GM19238 (cell line): Measurements from ENCODE around the gene ABCB9.

Experiments used
- DNase-seq: peaks from one replicate; pipeline ENCODE4 v3.0.0; 2011; ENCODE audit warnings: low spot score; ENCODE audit not compliant: insufficient read length

Gene ABCB9

GRCh38 chr12:122964439-122965257 lies 1.6 kb downstream of the ABCB9 start:
- DNase-seq, result no peak

- no peak for DNase-seq
Measured at GRCh38 chr12:122963941-122964265, 2.4 kb downstream of the ABCB9 start.

GRCh38 chr12:122961531-122962329 lies 4.5 kb downstream of the ABCB9 start:
- DNase-seq, result no peak

GRCh38 chr12:122960193-122960569 lies 6.1 kb downstream of the ABCB9 start:
- DNase-seq, result no peak

- DNase-seq, result no peak
Measured at GRCh38 chr12:122959566-122960192, 6.6 kb downstream of the ABCB9 start.

GRCh38 chr12:122958198-122958888 lies 7.9 kb downstream of the ABCB9 start:
- DNase-seq, result no peak

- DNase-seq, result no peak
Measured at GRCh38 chr12:122956035-122956434, 10.2 kb downstream of the ABCB9 start.

- no peak for DNase-seq
Measured at GRCh38 chr12:122955156-122955555, 11.1 kb downstream of the ABCB9 start.

- peak; percentile 88 for DNase-seq
Measured at GRCh38 chr12:122951979-122952892, 14.0 kb downstream of the ABCB9 start.

- DNase-seq, result no peak
Measured at GRCh38 chr12:122951406-122951805, 14.9 kb downstream of the ABCB9 start.

GRCh38 chr12:122949816-122950675 lies 16.2 kb downstream of the ABCB9 start:
- DNase-seq, result no peak

GRCh38 chr12:122949405-122949804 lies 16.9 kb downstream of the ABCB9 start:
- no peak for DNase-seq

- no peak for DNase-seq
Measured at GRCh38 chr12:122948605-122949004, 17.7 kb downstream of the ABCB9 start.

GRCh38 chr12:122947352-122947792 lies 18.9 kb downstream of the ABCB9 start:
- no peak for DNase-seq

- DNase-seq, result peak; percentile 55
Measured at GRCh38 chr12:122946690-122947341, 19.4 kb downstream of the ABCB9 start.

GRCh38 chr12:122944605-122945592 lies 21.4 kb downstream of the ABCB9 start:
- no peak for DNase-seq

- DNase-seq, result no peak
Measured at GRCh38 chr12:122943196-122943595, 23.1 kb downstream of the ABCB9 start.

- no peak for DNase-seq
Measured at GRCh38 chr12:122942637-122943036, 23.6 kb downstream of the ABCB9 start.
